ENCODE measurements around the gene ARHGAP19. TPM values are rescaled to one million over a fixed set of nuclear protein-coding genes. Genes with fewer than 3 reads are reported as not detected.

Gene ARHGAP19
- total and polyA plus RNA-seq, 2 donors (not counting 3 experiments of a cell fraction or from before 2014, with no cell fraction given) = 6.8 to 20.0 TPM

GRCh38 chr10:97196223-97197029 is 96.0 kb downstream of the ARHGAP19 start:
- H3K79me2 ChIP-seq (ENCODE audit: control insufficient read depth, insufficient read depth, low read length) = no peaks in the 10 kb centered on the region
- no peaks in the 10 kb centered on the region for H3K9me1 ChIP-seq (replicated peaks; ENCODE audit: control insufficient read depth, extremely low read depth, insufficient read depth, low read length)
- dilution Hi-C loops (cut with MboI; ENCODE audit: extremely low pct_ligation_motif_present, low sequenced_read_pairs) = no loop called here
- no peaks in the 10 kb centered on the region for H3K4me1 ChIP-seq (ENCODE audit: control insufficient read depth, extremely low read depth, insufficient read depth, low read length)
- intact Hi-C loops (cut with micrococcal nuclease) = loop anchor here (5.0 kb wide), 1 partner anchor 124 kb away; no protein-coding TSS in a partner anchor
- no peak overlapping the region for H3K9ac ChIP-seq (replicated peaks; ENCODE audit: extremely low read depth, insufficient read depth, low read length)
- no peaks in the 10 kb centered on the region for H3K36me3 ChIP-seq (ENCODE audit: control insufficient read depth in 2 of 2, extremely low read depth in 1 of 2, insufficient read depth in 2 of 2, low read length in 2 of 2)
- CTCF ChIA-PET = interaction anchor here (0.6 to 6.8 kb wide), 25 partner anchors 8 to 194 kb away, joined by 3 to 110 read pairs (median 4); no protein-coding TSS in a partner anchor
- peak overlapping the region; percentile 66 for H3K4me2 ChIP-seq (ENCODE audit: insufficient read depth, low read length)
- no peak overlapping the region for H3K27ac ChIP-seq (ENCODE audit: insufficient read depth, low read depth, low read length)
- peak overlapping the region; percentile 39 to 55 (median 40) for H3K4me3 ChIP-seq (replicated peaks in 1 of 3; ENCODE audit: insufficient read depth in 1 of 3, low read depth in 1 of 3, low read length in 3 of 3)
- TF ChIP-seq EZH2 (IDR thresholded peaks at IDR 0.05; ENCODE audit: borderline replicate concordance, low read depth, low read length, severe bottlenecking) (peak; percentile 33), POLR2A (IDR thresholded peaks at IDR 0.05; ENCODE audit: low read depth, low read length) (no peak), CTCF (IDR thresholded peaks at IDR 0.05; ENCODE audit: extremely low read depth in 1 of 2, insufficient read depth in 1 of 2, low read depth in 1 of 2, low read length in 2 of 2) (peak; percentile 80 to 84)
- no TSS peak for BruUV-seq (replicated peaks)
- POLR2A ChIA-PET = no interaction called here
- H3K9me3 ChIP-seq (replicated peaks; ENCODE audit: control insufficient read depth, insufficient read depth, low read length) = no peaks in the 10 kb centered on the region
- H4K20me1 ChIP-seq (replicated peaks; ENCODE audit: control insufficient read depth, extremely low read depth, insufficient read depth, low read length) = no peaks in the 10 kb centered on the region
- H2AFZ ChIP-seq (ENCODE audit: low read depth, low read length) = peak overlapping the region; percentile 92
- FAIRE-seq = peak; percentile 69
- peak; percentile 48 for DNase-seq (ENCODE audit: low read depth, low spot score)
- peaks cover 15 to 17% of the 10 kb centered on the region in 2 experiments for H3K27me3 ChIP-seq (ENCODE audit: control insufficient read depth in 2 of 2, insufficient read depth in 2 of 2, low read length in 2 of 2)

Measured in endothelial cell of umbilical vein (primary cell).